Liver (tissue), 9 donors: Measurements from ENCODE around the gene SLC16A7. TPM values are rescaled to one million over a fixed set of nuclear protein-coding genes. Genes with fewer than 3 reads are reported as not detected.

Experiments used
- DNase-seq: peaks from one replicate; pipeline ENCODE4 v3.0.0-alpha.2; 2017; ENCODE audit warnings: low spot score
- H3K27ac ChIP-seq, 2 donors: one replicate each; pipeline ENCODE4 v1.7.0; 2013; ENCODE audit warnings: inconsistent platforms in 2 of 2, low read length in 2 of 2, control low read depth in 1 of 2, low read depth in 1 of 2, mild to moderate bottlenecking in 1 of 2
- H3K27me3 ChIP-seq, 4 donors: one replicate each; pipeline versions ENCODE4 v1.6.1 to v1.7.0; 2013; ENCODE audit warnings: low read length in 3 of 4, inconsistent platforms in 1 of 4, mild to moderate bottlenecking in 1 of 4, moderate library complexity in 1 of 4; ENCODE audit not compliant: control insufficient read depth in 4 of 4, insufficient read depth in 4 of 4
- H3K36me3 ChIP-seq, 4 donors: one replicate each; pipeline versions ENCODE4 v1.6.1 to v1.7.0; 2013; ENCODE audit warnings: low read length in 3 of 4, mild to moderate bottlenecking in 3 of 4, low read depth in 1 of 4, moderate library complexity in 1 of 4; ENCODE audit not compliant: control insufficient read depth in 4 of 4, insufficient read depth in 3 of 4
- H3K4me1 ChIP-seq, 4 donors: one replicate each; pipeline versions ENCODE4 v1.6.1 to v1.7.0; 2013; ENCODE audit warnings: low read length in 3 of 4, mild to moderate bottlenecking in 3 of 4, moderate library complexity in 1 of 4; ENCODE audit not compliant: control insufficient read depth in 4 of 4, insufficient read depth in 4 of 4
- H3K4me3 ChIP-seq, 3 donors: one replicate each; pipeline versions ENCODE4 v1.6.1 to v1.7.0; 2013; ENCODE audit warnings: low read length in 3 of 3, control low read depth in 1 of 3, low read depth in 1 of 3, mild to moderate bottlenecking in 1 of 3
- H3K9ac ChIP-seq, 2 donors: one replicate each; pipeline ENCODE4 v1.7.0; 2013; ENCODE audit warnings: low read length in 2 of 2, mild to moderate bottlenecking in 2 of 2, moderate library complexity in 2 of 2, control low read depth in 1 of 2, low read depth in 1 of 2
- H3K9me3 ChIP-seq, 4 donors: one replicate each; pipeline versions ENCODE4 v1.6.1 to v1.7.0; 2013; ENCODE audit warnings: low read length in 3 of 4; ENCODE audit not compliant: control insufficient read depth in 4 of 4
- CTCF ChIP-seq: fragments of 150-350 bp; IDR thresholded peaks from 2 replicates; pipeline ENCODE4 v1.5.1; 2017; ENCODE audit warnings: improper control_type of control experiment, low read depth, low read length; ENCODE audit not compliant: missing input control
- EGR1 ChIP-seq, 2 donors: IDR thresholded peaks; 2 replicates each; pipeline ENCODE4 v1.6.1; 2016 to 2018; ENCODE audit warnings: antibody characterized with exemption in 2 of 2, low read depth in 2 of 2
- FOXA1 ChIP-seq: IDR thresholded peaks from 2 replicates; pipeline ENCODE4 v1.6.1; 2016; ENCODE audit warnings: antibody characterized with exemption
- FOXA2 ChIP-seq: IDR thresholded peaks from 2 replicates; pipeline ENCODE4 v1.6.1; 2016; ENCODE audit warnings: antibody characterized with exemption
- GABPA ChIP-seq, 2 donors: IDR thresholded peaks in 1 of 2; conservative IDR thresholded peaks in 1 of 2; 2 replicates each; pipeline ENCODE4 v1.6.1; 2016; ENCODE audit warnings: antibody characterized with exemption in 2 of 2, mild to moderate bottlenecking in 1 of 2, moderate library complexity in 1 of 2
- HNF4A ChIP-seq, 2 donors: conservative IDR thresholded peaks; 2 replicates each; pipeline ENCODE4 v1.6.1; 2016; ENCODE audit warnings: antibody characterized with exemption in 2 of 2, mild to moderate bottlenecking in 2 of 2
- HNF4G ChIP-seq: IDR thresholded peaks from 2 replicates; pipeline ENCODE4 v1.6.1; 2016; ENCODE audit warnings: antibody characterized with exemption
- JUND ChIP-seq, 2 donors: IDR thresholded peaks; 2 replicates each; pipeline ENCODE4 v1.6.1; 2016; ENCODE audit warnings: antibody characterized with exemption in 2 of 2
- NR2F2 ChIP-seq: IDR thresholded peaks from 2 replicates; pipeline ENCODE4 v1.6.1; 2016; ENCODE audit warnings: antibody characterized with exemption
- RAD21 ChIP-seq, 2 donors: IDR thresholded peaks; 2 replicates each; pipeline ENCODE4 v1.6.1; 2016; ENCODE audit warnings: antibody characterized with exemption in 2 of 2, mild to moderate bottlenecking in 2 of 2
- RXRA ChIP-seq, 2 donors: IDR thresholded peaks; 2 replicates each; pipeline ENCODE4 v1.6.1; 2017 to 2018; ENCODE audit warnings: antibody characterized with exemption in 2 of 2, mild to moderate bottlenecking in 1 of 2
- SP1 ChIP-seq: IDR thresholded peaks from 2 replicates; pipeline ENCODE4 v1.6.1; 2018; ENCODE audit warnings: antibody characterized with exemption, mild to moderate bottlenecking
- TAF1 ChIP-seq: conservative IDR thresholded peaks from 2 replicates; pipeline ENCODE4 v1.6.1; 2016; ENCODE audit warnings: antibody characterized with exemption, mild to moderate bottlenecking
- YY1 ChIP-seq: IDR thresholded peaks from 2 replicates; pipeline ENCODE4 v1.6.1; 2016; ENCODE audit warnings: antibody characterized with exemption, mild to moderate bottlenecking
- WGBS: extraction: QIAGEN DNeasy Blood & Tissue Kit; methylation state at CpG from one replicate; pipeline ENCODE4 v1.1.7; 2013; 5-methylcytosine and 5-hydroxymethylcytosine counted together
- polyA plus RNA-seq, 2 donors: library from polyadenylated mRNA; stranded (reverse) in 1 of 2; unstranded in 1 of 2; fragments of 200-250 nt in 1 of 2; fragments of >200 nt in 1 of 2; fragmentation: Nextera tagmentation in 1 of 2; extraction: Ambion mirVana in 1 of 2; gene quantifications; one replicate each; pipeline versions ENCODE4 v1.2.1 to v1.2.3, GENCODE V29; 2013 to 2015
- total RNA-seq, 2 donors: library from RNA; depleted of rRNA; stranded (reverse); fragments of >200 nt; gene quantifications; one replicate each; pipeline ENCODE4 v1.2.3, GENCODE V29; 2014
- TF ChIP-seq, protein P1 (sequence below): IDR thresholded peaks from 2 replicates; pipeline ENCODE4 v1.6.1; 2016; ENCODE audit warnings: antibody characterized with exemption
- TF ChIP-seq, protein P2 (sequence below): IDR thresholded peaks from 2 replicates; pipeline ENCODE4 v1.6.1; 2016; ENCODE audit warnings: antibody characterized with exemption
- TF ChIP-seq, protein P3 (sequence below): IDR thresholded peaks from 2 replicates; pipeline ENCODE4 v1.6.1; 2016; ENCODE audit warnings: antibody characterized with exemption, mild to moderate bottlenecking
- TF ChIP-seq, protein P4 (sequence below): IDR thresholded peaks from 2 replicates; pipeline ENCODE4 v1.6.1; 2016; ENCODE audit warnings: antibody characterized with exemption
- donor health status: healthy.
- donor health status: healthy.
- donor health status: healthy.
- donor health status: healthy.
- donor health status: healthy.

SLC16A7 gene
- total and polyA plus RNA-seq, 4 donors = 3.0 to 24.0 (median 12.1) TPM

GRCh38 chr12:59657711-59658110, 61.9 kb downstream of the SLC16A7 start:
- Histone ChIP-seq H3K4me1 (no peaks in the 10 kb centered on the region), H3K9me3 (no peaks in the 10 kb centered on the region), H3K4me3 (no peak overlapping the region), H3K27ac (no peak overlapping the region), H3K27me3 (no peaks in the 10 kb centered on the region), H3K9ac (no peak overlapping the region), H3K36me3 (no peaks in the 10 kb centered on the region)
- TF ChIP-seq HNF4A (conservative IDR thresholded peaks at IDR 0.05) = no peak
- TF ChIP-seq, protein P1, sequence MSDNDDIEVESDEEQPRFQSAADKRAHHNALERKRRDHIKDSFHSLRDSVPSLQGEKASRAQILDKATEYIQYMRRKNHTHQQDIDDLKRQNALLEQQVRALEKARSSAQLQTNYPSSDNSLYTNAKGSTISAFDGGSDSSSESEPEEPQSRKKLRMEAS = no peak
- no peak for TF ChIP-seq YY1
- TF ChIP-seq HNF4G = no peak
- TF ChIP-seq, protein P2, sequence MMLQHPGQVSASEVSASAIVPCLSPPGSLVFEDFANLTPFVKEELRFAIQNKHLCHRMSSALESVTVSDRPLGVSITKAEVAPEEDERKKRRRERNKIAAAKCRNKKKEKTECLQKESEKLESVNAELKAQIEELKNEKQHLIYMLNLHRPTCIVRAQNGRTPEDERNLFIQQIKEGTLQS = no peak
- no peak for TF ChIP-seq FOXA2
- TF ChIP-seq, protein P3, sequence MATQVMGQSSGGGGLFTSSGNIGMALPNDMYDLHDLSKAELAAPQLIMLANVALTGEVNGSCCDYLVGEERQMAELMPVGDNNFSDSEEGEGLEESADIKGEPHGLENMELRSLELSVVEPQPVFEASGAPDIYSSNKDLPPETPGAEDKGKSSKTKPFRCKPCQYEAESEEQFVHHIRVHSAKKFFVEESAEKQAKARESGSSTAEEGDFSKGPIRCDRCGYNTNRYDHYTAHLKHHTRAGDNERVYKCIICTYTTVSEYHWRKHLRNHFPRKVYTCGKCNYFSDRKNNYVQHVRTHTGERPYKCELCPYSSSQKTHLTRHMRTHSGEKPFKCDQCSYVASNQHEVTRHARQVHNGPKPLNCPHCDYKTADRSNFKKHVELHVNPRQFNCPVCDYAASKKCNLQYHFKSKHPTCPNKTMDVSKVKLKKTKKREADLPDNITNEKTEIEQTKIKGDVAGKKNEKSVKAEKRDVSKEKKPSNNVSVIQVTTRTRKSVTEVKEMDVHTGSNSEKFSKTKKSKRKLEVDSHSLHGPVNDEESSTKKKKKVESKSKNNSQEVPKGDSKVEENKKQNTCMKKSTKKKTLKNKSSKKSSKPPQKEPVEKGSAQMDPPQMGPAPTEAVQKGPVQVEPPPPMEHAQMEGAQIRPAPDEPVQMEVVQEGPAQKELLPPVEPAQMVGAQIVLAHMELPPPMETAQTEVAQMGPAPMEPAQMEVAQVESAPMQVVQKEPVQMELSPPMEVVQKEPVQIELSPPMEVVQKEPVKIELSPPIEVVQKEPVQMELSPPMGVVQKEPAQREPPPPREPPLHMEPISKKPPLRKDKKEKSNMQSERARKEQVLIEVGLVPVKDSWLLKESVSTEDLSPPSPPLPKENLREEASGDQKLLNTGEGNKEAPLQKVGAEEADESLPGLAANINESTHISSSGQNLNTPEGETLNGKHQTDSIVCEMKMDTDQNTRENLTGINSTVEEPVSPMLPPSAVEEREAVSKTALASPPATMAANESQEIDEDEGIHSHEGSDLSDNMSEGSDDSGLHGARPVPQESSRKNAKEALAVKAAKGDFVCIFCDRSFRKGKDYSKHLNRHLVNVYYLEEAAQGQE = no peak
- no peak for TF ChIP-seq CTCF
- no peak for TF ChIP-seq EGR1 (IDR thresholded peaks at IDR 0.05; ENCODE audit: low read depth in 2 of 2)
- no peak for TF ChIP-seq FOXA1
- no peak for TF ChIP-seq RAD21 (IDR thresholded peaks at IDR 0.05)
- TF ChIP-seq SP1 = no peak
- TF ChIP-seq, protein P4, sequence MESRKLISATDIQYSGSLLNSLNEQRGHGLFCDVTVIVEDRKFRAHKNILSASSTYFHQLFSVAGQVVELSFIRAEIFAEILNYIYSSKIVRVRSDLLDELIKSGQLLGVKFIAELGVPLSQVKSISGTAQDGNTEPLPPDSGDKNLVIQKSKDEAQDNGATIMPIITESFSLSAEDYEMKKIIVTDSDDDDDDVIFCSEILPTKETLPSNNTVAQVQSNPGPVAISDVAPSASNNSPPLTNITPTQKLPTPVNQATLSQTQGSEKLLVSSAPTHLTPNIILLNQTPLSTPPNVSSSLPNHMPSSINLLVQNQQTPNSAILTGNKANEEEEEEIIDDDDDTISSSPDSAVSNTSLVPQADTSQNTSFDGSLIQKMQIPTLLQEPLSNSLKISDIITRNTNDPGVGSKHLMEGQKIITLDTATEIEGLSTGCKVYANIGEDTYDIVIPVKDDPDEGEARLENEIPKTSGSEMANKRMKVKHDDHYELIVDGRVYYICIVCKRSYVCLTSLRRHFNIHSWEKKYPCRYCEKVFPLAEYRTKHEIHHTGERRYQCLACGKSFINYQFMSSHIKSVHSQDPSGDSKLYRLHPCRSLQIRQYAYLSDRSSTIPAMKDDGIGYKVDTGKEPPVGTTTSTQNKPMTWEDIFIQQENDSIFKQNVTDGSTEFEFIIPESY = no peak
- no peak for TF ChIP-seq JUND (IDR thresholded peaks at IDR 0.05)
- TF ChIP-seq GABPA (IDR thresholded peaks at IDR 0.05 in 1 of 2, conservative IDR thresholded peaks at IDR 0.05 in 1 of 2) = no peak
- no peak for TF ChIP-seq NR2F2
- TF ChIP-seq TAF1 = no peak
- TF ChIP-seq RXRA (IDR thresholded peaks at IDR 0.05) = no peak
- DNase-seq = no peak
- WGBS = 94% methylated on average over 1 of the region's 1 CpG
